HG02870 (cell line): ENCODE results near the gene LAMTOR1.

ENCODE experiments used
- ATAC-seq: cut with Tn5 transposase; IDR thresholded peaks from one replicate; pipeline ENCODE4 v1.9.1; 2021; ENCODE audit warnings: mild to moderate bottlenecking, moderate library complexity; ENCODE audit not compliant: unreplicated experiment

Gene LAMTOR1

GRCh38 chr11:72120930-72121329, 17.8 kb upstream of the LAMTOR1 start:
- no peak for ATAC-seq

- no peak for ATAC-seq
Observed at GRCh38 chr11:72119198-72119597, 16.1 kb upstream of the LAMTOR1 start.

- ATAC-seq = no peak
Observed at GRCh38 chr11:72116019-72116755, 13.1 kb upstream of the LAMTOR1 start.

- ATAC-seq = no peak
Observed at GRCh38 chr11:72114570-72114969, 11.5 kb upstream of the LAMTOR1 start.

GRCh38 chr11:72112978-72113808, 10.1 kb upstream of the LAMTOR1 start:
- no peak for ATAC-seq

GRCh38 chr11:72112143-72112977, 9.3 kb upstream of the LAMTOR1 start, which contains the start of gene ANAPC15:
ANAPC15 (minus strand) TSS chr11:72112695; CDS start chr11:72111276, 1,419 bp downstream.
- ATAC-seq = peak; percentile 86

- ATAC-seq = no peak
Observed at GRCh38 chr11:72111300-72112142, 8.4 kb upstream of the LAMTOR1 start.

- ATAC-seq = no peak
Observed at GRCh38 chr11:72105888-72106287, 2.8 kb upstream of the LAMTOR1 start, which contains the start of gene TOMT. TOMT (plus strand) TSS chr11:72105924; CDS start chr11:72105952, 28 bp downstream.

GRCh38 chr11:72103754-72104167, 664 bp upstream of the LAMTOR1 start:
- no peak for ATAC-seq

- no peak for ATAC-seq
Observed at GRCh38 chr11:72102631-72102945, 509 bp downstream of the LAMTOR1 start.

GRCh38 chr11:72102162-72102561, 935 bp downstream of the LAMTOR1 start:
- no peak for ATAC-seq

GRCh38 chr11:72100462-72100861, 2.6 kb downstream of the LAMTOR1 start:
- ATAC-seq = no peak

- ATAC-seq = no peak
Observed at GRCh38 chr11:72100009-72100408, 3.1 kb downstream of the LAMTOR1 start.

GRCh38 chr11:72098741-72099140, 4.4 kb downstream of the LAMTOR1 start:
- ATAC-seq = no peak

- ATAC-seq = no peak
Observed at GRCh38 chr11:72091292-72091691, 11.8 kb downstream of the LAMTOR1 start.

- no peak for ATAC-seq
Observed at GRCh38 chr11:72088076-72088808, 14.9 kb downstream of the LAMTOR1 start.

GRCh38 chr11:72085621-72086351, 17.3 kb downstream of the LAMTOR1 start:
- ATAC-seq = no peak

GRCh38 chr11:72084965-72085364, 18.1 kb downstream of the LAMTOR1 start:
- ATAC-seq = no peak

- ATAC-seq = no peak
Observed at GRCh38 chr11:72084076-72084475, 19.0 kb downstream of the LAMTOR1 start.
